Transverse colon (tissue), 4 donors: ENCODE data around the gene THAP4.

ENCODE experiments used
- CTCF ChIP-seq, 5 experiments: fragments of 200-600 bp in 3 of 5; fragments of 450-650 bp in 2 of 5; sonication (generic) in 3 of 5; IDR thresholded peaks; 1 replicate in 2 of 5; 2 replicates in 3 of 5; pipeline ENCODE4 v1.5.1; 2016 to 2017; ENCODE audit warnings: antibody characterized with exemption in 5 of 5, inconsistent platforms in 3 of 5, mild to moderate bottlenecking in 2 of 5, moderate library complexity in 1 of 5
- EP300 ChIP-seq: sonication (generic); formaldehyde crosslinking; IDR thresholded peaks from one replicate; pipeline ENCODE4 v1.6.1; 2017; ENCODE audit warnings: antibody characterized with exemption, low read depth
- POLR2A ChIP-seq: fragments of 450-650 bp; IDR thresholded peaks from one replicate; pipeline ENCODE4 v1.6.1; 2016; ENCODE audit warnings: antibody characterized with exemption, mild to moderate bottlenecking, moderate library complexity
- POLR2AphosphoS5 ChIP-seq, 3 donors: sonication (generic); formaldehyde crosslinking; IDR thresholded peaks; one replicate each; pipeline ENCODE4 v1.6.1; 2016; ENCODE audit warnings: antibody characterized with exemption in 3 of 3

GRCh38 chr2:241677392-241677791 lies 40.4 kb upstream of the THAP4 start:
- TF ChIP-seq CTCF (IDR thresholded peaks at IDR 0.05), result no peak
- no peak for TF ChIP-seq POLR2AphosphoS5 (IDR thresholded peaks at IDR 0.05)
- no peak for TF ChIP-seq EP300
- TF ChIP-seq POLR2A, result no peak
